Vagina (tissue), 2 donors: Measurements from ENCODE around the gene NFYC. TPM values are rescaled to one million over a fixed set of nuclear protein-coding genes. Genes with fewer than 3 reads are reported as not detected.
"Not testable (repeated sequence)": the region's sequence is repeated elsewhere in the genome, so short reads cannot be mapped to it uniquely, and the experiment has no call there.

Source experiments
- DNase-seq, 2 donors: peaks; one replicate each; pipeline ENCODE4 v3.0.0-alpha.2; 2017; ENCODE audit errors: extremely low spot score in 2 of 2
- H3K27ac ChIP-seq: fragments of 200-600 bp; sonication (generic); one replicate; pipeline ENCODE4 v1.5.1; 2019
- H3K27me3 ChIP-seq: fragments of 200-600 bp; sonication (generic); one replicate; pipeline ENCODE4 v1.5.1; 2019
- H3K36me3 ChIP-seq, 2 donors: fragments of 200-600 bp; sonication (generic); one replicate each; pipeline ENCODE4 v1.5.1; 2017 to 2019
- H3K4me1 ChIP-seq: fragments of 200-600 bp; sonication (generic); one replicate; pipeline ENCODE4 v1.5.1; 2019
- H3K4me3 ChIP-seq, 2 donors: fragments of 200-600 bp; sonication (generic); 1 replicate in 1 of 2; 2 replicates in 1 of 2; pipeline ENCODE4 v1.5.1; 2016 to 2019
- H3K9me3 ChIP-seq: fragments of 200-600 bp; sonication (generic); one replicate; pipeline ENCODE4 v1.5.1; 2019
- CTCF ChIP-seq, 3 experiments: fragments of 450-650 bp in 2 of 3; fragments of 200-600 bp in 1 of 3; sonication (generic) in 1 of 3; IDR thresholded peaks; one replicate each; pipeline ENCODE4 v1.5.1; 2017 to 2019; ENCODE audit warnings: antibody characterized with exemption in 3 of 3, mild to moderate bottlenecking in 2 of 3, moderate library complexity in 2 of 3
- POLR2A ChIP-seq, 2 donors: fragments of 450-650 bp; IDR thresholded peaks; one replicate each; pipeline ENCODE4 v1.6.1; 2017; ENCODE audit warnings: antibody characterized with exemption in 2 of 2, mild to moderate bottlenecking in 2 of 2, moderate library complexity in 2 of 2
- POLR2AphosphoS5 ChIP-seq, 2 donors: sonication (generic); formaldehyde crosslinking; IDR thresholded peaks; one replicate each; pipeline ENCODE4 v1.9.0; 2017; ENCODE audit warnings: antibody characterized with exemption in 2 of 2, mild to moderate bottlenecking in 2 of 2, low read depth in 1 of 2; ENCODE audit not compliant: insufficient read depth in 1 of 2
- intact Hi-C: fragments of 100-400 bp; cut with DNase I; formaldehyde crosslinking; loops from one replicate; pipeline ENCODE4 v1.15.1; 2023
- total RNA-seq: library from RNA; depleted of rRNA; stranded (reverse); fragments of >200 nt; gene quantifications from one replicate; pipeline ENCODE4 v1.2.3, GENCODE V29; 2016

The NFYC gene
- total RNA-seq, 1 donor from 2014 or later = 61.6 TPM

GRCh38 chr1:40696294-40696693 is 4.8 kb downstream of the NFYC start:
- DNase-seq = no peak
- TF ChIP-seq POLR2A (IDR thresholded peaks at IDR 0.05) = no peak
- no peaks in the 10 kb centered on the region for H3K27me3 ChIP-seq
- no peak overlapping the region for H3K4me3 ChIP-seq
- no peaks in the 10 kb centered on the region for H3K9me3 ChIP-seq
- intact Hi-C loops = no loop called here
- H3K27ac ChIP-seq = no peak overlapping the region
- H3K4me1 ChIP-seq = peaks cover 65% of the 10 kb centered on the region
- no peaks in the 10 kb centered on the region for H3K36me3 ChIP-seq

GRCh38 chr1:40697436-40697835 is 5.9 kb downstream of the NFYC start:
- Histone ChIP-seq H3K27ac (no peak overlapping the region), H3K27me3 (no peaks in the 10 kb centered on the region), H3K9me3 (no peaks in the 10 kb centered on the region), H3K36me3 (no peaks in the 10 kb centered on the region), H3K4me1 (peaks cover 62% of the 10 kb centered on the region), H3K4me3 (no peak overlapping the region)
- DNase-seq = no peak
- intact Hi-C loops = no loop called here
- TF ChIP-seq POLR2AphosphoS5 (IDR thresholded peaks at IDR 0.05; ENCODE audit: insufficient read depth in 1 of 2, low read depth in 1 of 2) (no peak), POLR2A (IDR thresholded peaks at IDR 0.05) (no peak), CTCF (IDR thresholded peaks at IDR 0.05) (no peak)

- Histone ChIP-seq H3K4me1 (peaks cover 62% of the 10 kb centered on the region), H3K9me3 (no peaks in the 10 kb centered on the region), H3K27me3 (no peaks in the 10 kb centered on the region), H3K4me3 (no peak overlapping the region), H3K27ac (no peak overlapping the region), H3K36me3 (no peaks in the 10 kb centered on the region)
- intact Hi-C loops = no loop called here
- TF ChIP-seq CTCF (IDR thresholded peaks at IDR 0.05) (no peak), POLR2AphosphoS5 (IDR thresholded peaks at IDR 0.05; ENCODE audit: insufficient read depth in 1 of 2, low read depth in 1 of 2) (no peak), POLR2A (IDR thresholded peaks at IDR 0.05) (no peak)
- DNase-seq = no peak
These were observed 8.3 kb downstream of the NFYC start for GRCh38 chr1:40699787-40700186.

- no peaks in the 10 kb centered on the region for H3K27me3 ChIP-seq
- H3K36me3 ChIP-seq = no peaks in the 10 kb centered on the region
- peaks cover 66% of the 10 kb centered on the region for H3K4me1 ChIP-seq
- H3K4me3 ChIP-seq = no peak overlapping the region
- H3K27ac ChIP-seq = no peak overlapping the region
- TF ChIP-seq POLR2A (IDR thresholded peaks at IDR 0.05) (no peak), CTCF (IDR thresholded peaks at IDR 0.05) (no peak), POLR2AphosphoS5 (IDR thresholded peaks at IDR 0.05; ENCODE audit: insufficient read depth in 1 of 2, low read depth in 1 of 2) (no peak)
- H3K9me3 ChIP-seq = no peaks in the 10 kb centered on the region
- intact Hi-C loops = no loop called here
- DNase-seq = no peak
These were observed 10.2 kb downstream of the NFYC start for GRCh38 chr1:40701684-40702083.

GRCh38 chr1:40702810-40703209 is 11.3 kb downstream of the NFYC start:
- DNase-seq, H3K4me3 ChIP-seq, H3K36me3 ChIP-seq, H3K9me3 ChIP-seq, H3K27ac ChIP-seq, intact Hi-C loops, H3K27me3 ChIP-seq: not testable (repeated sequence)
- peaks cover 55% of the 10 kb centered on the region for H3K4me1 ChIP-seq

GRCh38 chr1:40703316-40703715 is 11.8 kb downstream of the NFYC start:
- peaks cover 53% of the 10 kb centered on the region for H3K4me1 ChIP-seq
- H3K36me3 ChIP-seq = no peaks in the 10 kb centered on the region
- no peak for TF ChIP-seq CTCF (IDR thresholded peaks at IDR 0.05)
- no peak for TF ChIP-seq POLR2AphosphoS5 (IDR thresholded peaks at IDR 0.05; ENCODE audit: insufficient read depth in 1 of 2, low read depth in 1 of 2)
- TF ChIP-seq POLR2A (IDR thresholded peaks at IDR 0.05) = no peak
- no peaks in the 10 kb centered on the region for H3K27me3 ChIP-seq
- no peaks in the 10 kb centered on the region for H3K9me3 ChIP-seq
- no peak overlapping the region for H3K27ac ChIP-seq
- intact Hi-C loops = no loop called here
- DNase-seq = no peak
- H3K4me3 ChIP-seq = no peak overlapping the region
